ACC112 (cell line): ENCODE data around the gene GIMD1.

Experiments used
- H2AFZ ChIP-seq: fragments of 200-600 bp; sonication (generic); one replicate; pipeline ENCODE4 v1.6.0; 2017; ENCODE audit warnings: antibody characterized with exemption, low read length; ENCODE audit not compliant: unreplicated experiment
- H3K27ac ChIP-seq: fragments of 200-600 bp; sonication (generic); 2 replicates; pipeline ENCODE4 v1.5.1; 2014; ENCODE audit warnings: low read depth, mild to moderate bottlenecking, antibody characterized with exemption, low read length, moderate library complexity
- H3K27me3 ChIP-seq: fragments of 200-600 bp; sonication (generic); 2 replicates; pipeline ENCODE4 v1.6.1; 2014; ENCODE audit warnings: mild to moderate bottlenecking, antibody characterized with exemption, low read length, moderate library complexity, mixed read lengths; ENCODE audit not compliant: insufficient read depth
- H3K36me3 ChIP-seq: fragments of 200-600 bp; sonication (generic); 2 replicates; pipeline ENCODE4 v1.6.1; 2016; ENCODE audit warnings: mild to moderate bottlenecking, antibody characterized with exemption, low read length, moderate library complexity, mixed read lengths; ENCODE audit not compliant: insufficient read depth
- H3K4me1 ChIP-seq: fragments of 200-600 bp; sonication (generic); one replicate; pipeline ENCODE4 v1.6.1; 2016; ENCODE audit warnings: low read length, mixed read lengths; ENCODE audit not compliant: insufficient read depth, unreplicated experiment, control insufficient read depth
- H3K4me3 ChIP-seq: fragments of 200-600 bp; sonication (generic); 2 replicates; pipeline ENCODE4 v1.5.1; 2014; ENCODE audit warnings: mild to moderate bottlenecking, low read depth, low read length
- H3K79me2 ChIP-seq: fragments of 200-600 bp; sonication (generic); one replicate; pipeline ENCODE4 v1.6.0; 2016; ENCODE audit warnings: low read length; ENCODE audit not compliant: control insufficient read depth, unreplicated experiment, insufficient read depth

Gene GIMD1

GRCh38 chr4:106371161-106371560 is 2.6 kb upstream of the GIMD1 start:
- Histone ChIP-seq H3K27me3 (no peaks in the 10 kb centered on the region), H3K27ac (no peak overlapping the region), H3K4me3 (no peak overlapping the region), H2AFZ (no peak overlapping the region), H3K4me1 (peaks cover 12% of the 10 kb centered on the region), H3K79me2 (no peaks in the 10 kb centered on the region), H3K36me3 (no peaks in the 10 kb centered on the region)

- H3K36me3 ChIP-seq, result no peaks in the 10 kb centered on the region
- H3K4me1 ChIP-seq, result peaks cover 20% of the 10 kb centered on the region
- no peaks in the 10 kb centered on the region for H3K79me2 ChIP-seq
- peak overlapping the region; percentile 97 for H2AFZ ChIP-seq
- H3K27me3 ChIP-seq, result no peaks in the 10 kb centered on the region
- peak overlapping the region; percentile 63; the same call in 1 of the 2 replicates for H3K4me3 ChIP-seq
- no peak overlapping the region for H3K27ac ChIP-seq
Measured at GRCh38 chr4:106370214-106370613, 1.6 kb upstream of the GIMD1 start.

GRCh38 chr4:106369456-106370060 is 980 bp upstream of the GIMD1 start:
- H2AFZ ChIP-seq, result peak overlapping the region; percentile 97

GRCh38 chr4:106367072-106367471 is 1.5 kb downstream of the GIMD1 start:
- Histone ChIP-seq H2AFZ (no peak overlapping the region), H3K27me3 (no peaks in the 10 kb centered on the region), H3K79me2 (no peaks in the 10 kb centered on the region), H3K4me3 (no peak overlapping the region), H3K4me1 (peaks cover 27% of the 10 kb centered on the region), H3K36me3 (no peaks in the 10 kb centered on the region), H3K27ac (no peak overlapping the region)

More at GRCh38 chr4:106369456-106370060, 980 bp upstream of the GIMD1 start:
- Histone ChIP-seq H3K79me2 (no peaks in the 10 kb centered on the region), H3K36me3 (no peaks in the 10 kb centered on the region), H3K27me3 (no peaks in the 10 kb centered on the region), H3K27ac (no peak overlapping the region), H3K4me3 (peak overlapping the region; percentile 63), H3K4me1 (peaks cover 26% of the 10 kb centered on the region)

GRCh38 chr4:106366026-106366425 is 2.6 kb downstream of the GIMD1 start:
- H3K79me2 ChIP-seq, result no peaks in the 10 kb centered on the region
- peaks cover 27% of the 10 kb centered on the region for H3K4me1 ChIP-seq
- no peak overlapping the region for H2AFZ ChIP-seq
- H3K27me3 ChIP-seq, result no peaks in the 10 kb centered on the region
- H3K36me3 ChIP-seq, result no peaks in the 10 kb centered on the region
- peak overlapping the region; percentile 30; the same call in 1 of the 2 replicates for H3K4me3 ChIP-seq
- peak overlapping the region; percentile 61 for H3K27ac ChIP-seq

- no peaks in the 10 kb centered on the region for H3K79me2 ChIP-seq
- H2AFZ ChIP-seq, result no peak overlapping the region
- peaks cover 27% of the 10 kb centered on the region for H3K4me1 ChIP-seq
- peak overlapping the region; percentile 61 for H3K27ac ChIP-seq
- peak overlapping the region; percentile 30; the same call in 1 of the 2 replicates for H3K4me3 ChIP-seq
- H3K27me3 ChIP-seq, result no peaks in the 10 kb centered on the region
- no peaks in the 10 kb centered on the region for H3K36me3 ChIP-seq
Measured at GRCh38 chr4:106365613-106366012, 3.0 kb downstream of the GIMD1 start.

GRCh38 chr4:106364282-106364681 is 4.3 kb downstream of the GIMD1 start:
- Histone ChIP-seq H3K27ac (no peak overlapping the region), H2AFZ (no peak overlapping the region), H3K79me2 (no peaks in the 10 kb centered on the region), H3K4me1 (peaks cover 21% of the 10 kb centered on the region), H3K4me3 (no peak overlapping the region), H3K27me3 (no peaks in the 10 kb centered on the region), H3K36me3 (no peaks in the 10 kb centered on the region)

GRCh38 chr4:106362086-106362825 is 6.3 kb downstream of the GIMD1 start:
- H3K27me3 ChIP-seq, result no peaks in the 10 kb centered on the region
- no peak overlapping the region for H2AFZ ChIP-seq
- no peak overlapping the region for H3K4me3 ChIP-seq
- H3K79me2 ChIP-seq, result no peaks in the 10 kb centered on the region
- H3K36me3 ChIP-seq, result no peaks in the 10 kb centered on the region
- no peak overlapping the region for H3K27ac ChIP-seq
- H3K4me1 ChIP-seq, result peaks cover 29% of the 10 kb centered on the region

GRCh38 chr4:106358899-106359298 is 9.7 kb downstream of the GIMD1 start:
- H3K27me3 ChIP-seq, result no peaks in the 10 kb centered on the region
- H3K4me1 ChIP-seq, result peaks cover 11% of the 10 kb centered on the region
- peak overlapping the region; percentile 35 for H3K27ac ChIP-seq
- no peak overlapping the region for H2AFZ ChIP-seq
- H3K79me2 ChIP-seq, result no peaks in the 10 kb centered on the region
- H3K36me3 ChIP-seq, result no peaks in the 10 kb centered on the region
- H3K4me3 ChIP-seq, result no peak overlapping the region

GRCh38 chr4:106355193-106355592 is 13.4 kb downstream of the GIMD1 start:
- no peaks in the 10 kb centered on the region for H3K79me2 ChIP-seq
- H3K36me3 ChIP-seq, result no peaks in the 10 kb centered on the region
- H3K4me1 ChIP-seq, result peaks cover 11% of the 10 kb centered on the region
- no peaks in the 10 kb centered on the region for H3K27me3 ChIP-seq
- H3K4me3 ChIP-seq, result peak overlapping the region; percentile 68
- H3K27ac ChIP-seq, result no peak overlapping the region
- peak overlapping the region; percentile 53 for H2AFZ ChIP-seq

GRCh38 chr4:106353786-106354185 is 14.8 kb downstream of the GIMD1 start:
- Histone ChIP-seq H2AFZ (no peak overlapping the region), H3K36me3 (peaks cover under 1% of the 10 kb centered on the region), H3K4me3 (no peak overlapping the region), H3K79me2 (no peaks in the 10 kb centered on the region), H3K4me1 (peaks cover 4% of the 10 kb centered on the region), H3K27ac (no peak overlapping the region), H3K27me3 (no peaks in the 10 kb centered on the region)
